K562 (cell line): ENCODE results near the gene MDP1. TPM values are rescaled to one million over a fixed set of nuclear protein-coding genes. Genes with fewer than 3 reads are reported as not detected.

Experiments used
- CEBPZ ChIP-seq: fragments of 150-350 bp; IDR thresholded peaks from 2 replicates; pipeline ENCODE4 v1.6.1; 2014; ENCODE audit warnings: low read depth, mild to moderate bottlenecking, low read length, borderline replicate concordance
- EHMT2 ChIP-seq: fragments of 450-650 bp; IDR thresholded peaks from 2 replicates; pipeline ENCODE4 v1.6.1; 2018; ENCODE audit warnings: antibody characterized with exemption
- KAT7 ChIP-seq: sonication (generic); formaldehyde crosslinking; IDR thresholded peaks from 2 replicates; pipeline ENCODE4 v1.8.0; 2022; ENCODE audit warnings: missing genetic modification reagents, mild to moderate bottlenecking, borderline replicate concordance
- MCM3 ChIP-seq: fragments of 450-650 bp; IDR thresholded peaks from 2 replicates; pipeline ENCODE4 v1.6.1; 2016
- POLR2B ChIP-seq: fragments of 450-650 bp; IDR thresholded peaks from 2 replicates; pipeline ENCODE4 v1.6.1; 2018; ENCODE audit warnings: low read depth; ENCODE audit not compliant: partially characterized antibody
- RBM22 ChIP-seq: fragments of 200-400 bp; formaldehyde crosslinking; IDR thresholded peaks from 2 replicates; pipeline ENCODE4 v1.6.1; 2018; ENCODE audit warnings: low read length, low read depth; ENCODE audit not compliant: poor library complexity, severe bottlenecking
- RUNX1 ChIP-seq: sonication (generic); IDR thresholded peaks from 2 replicates; pipeline ENCODE4 v1.6.1; 2016; ENCODE audit warnings: antibody characterized with exemption, low read depth
- SMAD3 ChIP-seq: fragments of 450-650 bp; formaldehyde crosslinking; conservative IDR thresholded peaks from 2 replicates; pipeline ENCODE4 v1.4.0; 2020; ENCODE audit warnings: mild to moderate bottlenecking
- ZNF146 ChIP-seq: IDR thresholded peaks from one replicate; pipeline ENCODE4 v1.6.1; 2018; ENCODE audit warnings: missing compliant biosample characterization; ENCODE audit not compliant: unreplicated experiment
- ZNF165 ChIP-seq: fragments of 250-450 bp; sonication (Bioruptor Pico); IDR thresholded peaks from 2 replicates; pipeline ENCODE4 v1.4.0; 2020; ENCODE audit warnings: borderline replicate concordance
- polyA plus RNA-seq, 8 experiments: library from polyadenylated mRNA; depleted of rRNA in 4 of 8; stranded (reverse) in 5 of 8; unstranded in 3 of 8; fragments of >200 nt; fragmentation: Nextera tagmentation in 2 of 8; fragmentation: Illumina TruSeq in 1 of 8; extraction: Ambion mirVana in 2 of 8; extraction: Trizol in 1 of 8; gene quantifications; 2 replicates each; pipeline versions ENCODE4 v1.2.1 to v1.2.3, GENCODE V29; 2011 to 2014; ENCODE audit warnings: inconsistent platforms in 1 of 8, missing spikeins in 1 of 8
- total RNA-seq, 7 experiments: library from RNA; depleted of rRNA in 6 of 7; stranded (reverse); fragments of >200 nt in 6 of 7; fragmentation: Illumina TruSeq in 2 of 7; extraction: Trizol in 2 of 7; gene quantifications; 2 replicates each; pipeline versions ENCODE4 v1.2.1 to v1.2.3, GENCODE V29; 2011 to 2021; ENCODE audit warnings: low replicate concordance in 1 of 7

The MDP1 gene
- total and polyA plus RNA-seq, 9 of the 15 experiments (the other 6 are each of a cell fraction or from before 2014, with no cell fraction given), result 2.7 to 29.6 (median 11.0) TPM

- TF ChIP-seq POLR2B (no peak), ZNF165 (no peak), RBM22 (no peak), CEBPZ (no peak), SMAD3 (CRISPR knock-in tag) (no peak), RUNX1 (no peak), MCM3 (no peak), KAT7 (CRISPR knock-in tag) (no peak), ZNF146 (no peak), EHMT2 (no peak)
These were observed 21.0 kb upstream of the MDP1 start (continued) for GRCh38 chr14:24236689-24237462.
